Stimulated activated CD8-positive, alpha-beta memory T cell treated with anti-CD3 and anti-CD28 coated beads, Interleukin-12 subunit alpha, Interleukin-12 subunit beta, amount 100 ng/mL, for 4 hours (primary cell): ENCODE data around the gene RIOK2.
"Not testable (repeated sequence)": the region's sequence is repeated elsewhere in the genome, so short reads cannot be mapped to it uniquely, and the experiment has no call there.

Experiments
- DNase-seq: peaks from one replicate; pipeline ENCODE4 v3.0.0-alpha.2; 2020; ENCODE audit warnings: low read depth

RIOK2 gene

DNA sequence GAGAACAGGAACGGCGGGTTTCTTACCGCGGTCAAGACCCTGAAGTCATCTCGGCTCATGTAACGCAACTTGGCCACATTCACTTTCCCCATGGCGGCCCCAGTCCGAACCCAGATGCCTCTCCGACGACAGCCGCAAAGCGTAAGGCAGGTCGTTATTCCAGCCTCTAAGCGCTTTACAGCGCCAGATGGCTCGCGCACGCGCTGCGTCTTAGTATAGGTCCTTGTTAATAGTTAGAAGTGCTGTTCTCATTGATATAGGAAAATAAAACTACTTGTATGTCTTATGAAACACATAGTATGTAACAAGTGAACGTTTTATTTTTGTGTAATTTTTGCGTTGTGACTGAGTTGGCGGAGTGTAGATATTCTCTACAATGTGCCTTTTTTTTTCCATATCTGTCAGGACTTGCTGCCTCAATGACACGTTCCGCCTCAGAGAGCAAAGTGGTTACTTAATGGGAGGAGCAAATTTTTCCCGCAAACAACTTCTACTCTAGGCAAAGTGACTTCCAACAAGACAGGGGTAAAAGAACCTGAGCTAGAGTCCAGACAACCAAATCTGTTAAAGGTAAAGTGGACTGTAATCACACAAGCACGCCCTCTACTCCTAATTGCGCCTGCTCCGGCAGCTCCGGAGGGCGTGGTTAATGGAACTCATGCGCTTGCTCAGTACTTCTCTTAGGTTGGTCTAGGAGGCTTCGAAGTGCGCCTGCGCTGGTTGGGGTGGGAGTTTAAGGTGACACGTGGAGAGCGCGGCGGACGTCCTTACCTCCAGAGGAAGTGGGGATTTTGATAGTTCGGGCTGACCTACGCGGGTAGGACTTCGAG is at the start of gene RIOK2:
Gene RIOK2 (minus strand): TSS at position 148 of the 830 bp plus-strand sequence. CDS start 56 bp downstream, at position 92.
- peak; percentile 87 for DNase-seq

- DNase-seq: no peak
Measured at GRCh38 chr5:97231025-97231636, 48.1 kb upstream of the RIOK2 start.

DNA sequence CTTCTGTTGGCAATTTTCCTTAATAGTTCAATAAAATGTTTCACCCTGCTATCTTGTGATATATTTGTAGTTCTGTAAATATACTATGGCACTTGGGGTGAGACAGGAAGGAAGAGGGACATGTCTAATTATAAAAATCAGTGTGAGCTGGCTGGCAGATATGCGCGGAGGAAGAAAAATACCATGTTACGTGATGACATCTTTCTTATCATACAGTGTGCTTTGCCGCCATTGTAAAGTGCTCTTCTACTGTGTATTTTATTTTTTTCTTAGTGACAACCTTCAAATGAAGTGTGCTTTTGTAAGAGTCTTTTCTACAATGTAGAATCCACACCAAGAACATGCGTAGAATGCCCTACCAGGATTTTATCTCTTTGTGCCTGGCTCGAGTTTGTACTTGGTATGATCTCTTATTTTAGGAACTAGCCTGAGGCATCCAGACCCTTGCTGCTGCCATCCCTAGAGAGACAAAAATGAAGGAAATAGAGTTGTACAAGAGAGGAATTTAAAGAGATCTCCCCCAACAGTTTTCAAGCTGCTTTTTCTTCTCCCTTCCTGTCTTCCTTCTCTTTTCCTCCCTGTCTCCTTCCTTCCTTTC is 46.7 kb upstream of the RIOK2 start:
- no peak for DNase-seq

DNA sequence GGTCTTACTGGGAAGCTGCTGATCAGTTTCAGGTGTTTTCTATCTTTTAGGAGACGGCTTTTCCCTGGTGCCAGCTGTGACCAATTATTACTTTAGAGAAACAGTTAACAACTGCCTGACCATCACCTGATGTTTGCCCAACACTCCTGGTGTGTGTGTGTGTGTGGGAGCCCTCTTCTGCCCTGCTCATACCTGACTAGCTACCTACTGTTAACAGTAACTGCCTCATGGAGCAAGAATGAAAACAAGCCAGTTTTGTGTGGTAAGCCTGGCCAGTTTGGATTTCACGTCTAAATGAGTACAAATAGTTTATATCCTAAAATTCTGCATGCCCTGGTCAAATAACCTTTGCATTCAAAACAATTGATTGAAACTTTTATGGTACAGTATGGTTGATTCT is 46.1 kb upstream of the RIOK2 start:
- DNase-seq: no peak

DNA sequence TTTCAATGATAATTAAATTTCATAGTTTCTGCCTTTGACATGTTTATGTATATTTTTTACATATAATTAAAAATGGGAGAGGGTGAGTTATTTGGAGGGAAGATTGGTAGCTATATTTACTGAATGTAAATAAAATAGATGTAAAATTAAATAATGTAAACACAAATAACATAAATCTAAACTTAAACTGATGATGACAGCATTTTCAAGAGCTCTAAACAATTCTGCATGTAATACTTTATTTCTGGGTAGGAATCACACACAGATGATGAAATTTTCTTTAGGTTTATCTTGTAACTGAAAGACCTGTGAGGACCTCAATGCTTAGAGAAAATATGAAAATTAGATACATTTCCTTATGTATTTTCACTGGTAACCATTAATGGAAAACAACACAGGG is 42.2 kb upstream of the RIOK2 start:
- no peak for DNase-seq

- DNase-seq: no peak
Measured at GRCh38 chr5:97224112-97224750, 41.2 kb upstream of the RIOK2 start.

DNA sequence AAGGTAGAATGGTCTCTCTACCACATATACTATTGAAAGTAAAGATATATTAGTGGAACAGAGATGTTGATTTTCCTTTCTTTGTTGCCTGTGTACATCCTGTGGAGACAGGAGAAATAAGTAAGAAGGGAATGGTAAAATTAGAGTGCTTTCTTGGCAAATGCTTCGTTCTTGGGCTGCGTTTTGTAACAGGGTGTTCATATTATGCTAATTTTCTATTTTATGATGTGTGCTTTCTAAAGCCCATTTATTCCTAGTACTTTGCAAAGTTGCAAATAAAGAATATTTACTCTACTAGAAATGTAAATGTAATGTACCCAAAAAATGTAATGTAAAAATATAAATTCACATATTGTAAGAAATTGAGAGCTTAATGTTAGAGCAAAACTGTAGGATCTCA is 40.5 kb upstream of the RIOK2 start:
- no peak for DNase-seq

- DNase-seq: no peak
Measured at GRCh38 chr5:97209343-97209742, 26.3 kb upstream of the RIOK2 start.

- DNase-seq: no peak
Measured at GRCh38 chr5:97208714-97209113, 25.7 kb upstream of the RIOK2 start.

GRCh38 chr5:97208184-97208713 is 25.2 kb upstream of the RIOK2 start:
- DNase-seq: no peak

DNA sequence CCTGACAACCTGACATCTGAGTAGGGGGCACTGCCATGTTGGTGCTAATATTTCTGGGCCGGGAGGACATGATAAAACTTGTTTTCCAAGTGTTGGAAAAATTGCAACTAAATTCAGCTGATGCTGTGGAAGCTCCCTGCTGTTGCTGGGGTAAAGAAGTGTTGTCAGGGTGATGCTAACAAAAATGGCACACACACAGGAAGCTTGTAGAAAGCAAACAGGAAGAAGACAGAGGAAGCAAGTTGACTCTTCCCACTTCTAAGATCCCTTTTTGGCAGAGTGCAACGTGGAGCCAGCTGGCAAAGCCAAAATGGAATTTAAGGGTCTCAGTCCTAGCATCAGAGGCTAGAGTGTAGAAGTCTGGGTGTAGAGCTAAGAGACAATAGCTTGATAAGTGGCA is 11.3 kb upstream of the RIOK2 start:
- DNase-seq: no peak

- no peak for DNase-seq
Measured at GRCh38 chr5:97193355-97193688, 10.3 kb upstream of the RIOK2 start.

DNA sequence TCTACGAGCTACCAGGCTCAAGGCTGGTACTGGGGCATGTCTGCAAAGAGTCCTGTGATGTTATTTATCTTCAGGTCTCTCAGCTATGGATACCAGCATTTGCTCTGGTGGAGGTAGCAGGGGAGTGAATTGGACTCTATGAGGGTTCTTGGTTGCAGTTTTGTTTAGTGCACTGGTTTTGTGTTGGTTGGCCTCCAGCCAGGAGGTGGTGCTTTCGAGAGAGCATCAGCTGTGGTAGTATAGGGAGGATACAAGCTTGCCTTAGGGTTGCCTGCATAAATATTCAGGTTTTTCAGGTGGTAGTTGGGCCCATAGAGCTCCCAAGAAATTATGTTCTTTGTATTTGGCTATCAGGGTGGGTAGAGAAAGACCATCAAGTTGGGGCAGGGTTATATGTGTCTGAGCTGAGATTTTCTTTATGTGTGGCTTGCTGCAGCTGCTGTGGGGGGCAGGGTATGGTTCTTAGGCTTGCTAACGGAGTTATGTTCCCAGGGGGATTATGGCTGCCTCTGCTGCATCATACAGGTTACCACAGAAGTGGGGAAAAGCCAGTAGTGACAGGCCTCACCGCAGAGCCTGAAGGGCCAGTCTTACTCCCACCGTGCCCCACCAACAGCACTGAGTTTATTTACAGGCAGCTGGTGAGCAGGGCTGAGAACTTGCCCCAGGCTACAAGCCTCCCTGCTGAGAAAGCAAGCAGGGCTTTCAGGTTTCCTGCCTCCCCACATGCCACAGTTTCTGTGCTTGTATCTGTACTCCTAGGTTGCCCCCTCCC is 9.7 kb upstream of the RIOK2 start:
- DNase-seq: no peak

DNA sequence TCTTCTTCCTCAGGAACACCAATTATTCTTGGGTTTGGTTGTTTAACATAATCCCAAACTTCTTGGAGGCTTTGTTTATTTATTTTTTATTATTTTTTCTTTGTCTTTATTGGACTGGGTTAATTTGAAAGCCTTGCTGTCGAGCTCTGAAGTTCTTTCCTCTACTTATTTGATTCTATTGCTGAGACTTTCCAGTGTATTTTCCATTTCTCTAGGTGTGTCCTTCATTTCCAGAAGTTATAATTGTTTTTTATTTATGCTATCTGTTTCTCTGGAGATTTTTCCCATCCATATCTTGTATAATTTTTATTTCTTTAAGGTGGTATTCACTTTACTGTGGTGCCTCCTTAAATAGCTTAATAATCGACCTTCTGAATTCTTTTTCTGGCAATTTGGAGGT is 8.8 kb upstream of the RIOK2 start:
- no peak for DNase-seq

DNA sequence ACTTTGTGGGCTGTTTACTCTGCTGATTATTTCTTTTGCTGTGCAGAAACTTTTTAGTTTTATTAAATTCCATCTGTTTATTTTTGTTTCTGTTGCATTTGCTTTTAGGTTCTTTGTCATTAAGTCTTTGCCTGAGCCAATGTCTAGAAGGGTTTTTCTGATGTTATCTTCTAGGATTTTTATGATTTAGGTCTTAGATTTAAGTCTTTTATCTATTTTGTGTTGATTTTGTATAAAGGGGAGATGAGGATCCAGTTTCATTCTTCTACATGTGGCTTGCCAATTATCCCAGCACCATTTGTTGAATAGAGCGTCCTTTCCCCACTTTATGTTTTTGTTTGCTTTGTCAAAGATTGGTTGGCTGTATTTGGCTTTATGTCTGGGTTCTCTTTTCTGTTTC is 6.5 kb upstream of the RIOK2 start:
- DNase-seq: not testable (repeated sequence)

DNA sequence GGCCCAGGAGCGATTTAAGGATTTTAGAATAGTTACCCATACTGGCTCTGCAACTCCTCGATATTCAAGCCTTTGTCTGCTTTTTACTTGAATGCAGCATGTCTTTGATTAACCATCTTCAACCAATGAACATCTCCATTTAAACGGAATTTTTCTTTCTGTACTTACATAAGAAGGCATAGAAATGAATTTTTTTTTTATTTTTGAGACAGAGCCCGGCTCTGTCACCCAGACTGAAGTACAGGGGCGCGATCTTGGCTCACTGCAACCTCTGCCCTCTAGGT is 825 bp upstream of the RIOK2 start:
- DNase-seq: no peak

DNA sequence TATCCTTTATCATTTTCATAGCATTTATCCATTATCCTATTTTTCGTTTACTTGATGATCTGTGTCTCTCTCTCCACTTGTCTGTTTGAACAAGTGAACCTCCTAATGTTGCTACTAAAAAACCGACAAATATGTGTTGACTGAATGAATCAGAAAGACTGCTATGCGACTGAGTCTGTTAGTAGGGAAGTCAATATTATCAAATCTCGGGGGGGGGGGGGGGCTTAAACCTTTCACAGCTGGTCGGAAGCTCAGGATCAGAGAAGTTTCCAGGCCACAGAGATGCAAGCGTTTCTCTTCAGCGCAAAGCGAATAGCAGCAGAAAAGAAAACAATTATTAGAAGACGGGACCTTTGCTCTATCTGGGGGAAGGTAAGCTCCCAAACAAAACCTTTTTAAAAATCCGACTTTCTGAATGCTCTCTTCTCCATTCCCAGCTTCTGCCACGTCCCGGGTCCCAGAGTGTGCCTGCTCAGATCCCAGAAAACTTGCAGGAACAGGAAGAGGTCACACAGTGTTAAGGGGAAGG is 412 bp downstream of the RIOK2 start:
- DNase-seq: no peak

GRCh38 chr5:97181856-97182545 is 1.0 kb downstream of the RIOK2 start:
- no peak for DNase-seq

GRCh38 chr5:97179457-97179856 is 3.6 kb downstream of the RIOK2 start:
- not testable (repeated sequence) for DNase-seq

GRCh38 chr5:97172227-97172626 is 10.8 kb downstream of the RIOK2 start:
- no peak for DNase-seq

DNA sequence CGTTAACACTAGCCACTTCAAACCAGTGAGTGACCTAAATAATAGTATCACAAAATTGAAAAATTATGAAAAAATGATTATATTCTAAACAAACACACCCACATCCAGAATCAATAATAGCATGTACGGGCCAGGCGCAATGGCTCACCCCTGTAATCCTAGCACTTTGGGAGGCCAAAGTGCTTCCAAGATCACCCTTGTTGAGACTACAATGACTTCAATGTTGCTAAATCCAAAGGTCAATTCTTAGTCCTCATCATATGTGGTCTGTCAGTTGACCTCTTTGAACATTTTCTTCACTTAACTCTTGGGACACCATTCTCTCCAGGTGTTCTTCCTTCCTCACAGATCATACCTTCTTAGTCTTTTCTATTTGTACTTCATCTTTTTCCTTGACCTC is 11.3 kb downstream of the RIOK2 start:
- no peak for DNase-seq
